Activated CD4-positive, alpha-beta T cell treated with anti-CD3 and anti-CD28 coated beads for 1 hour (primary cell): Measurements from ENCODE around the gene OGFRL1.

Experiments used
- DNase-seq: peaks from one replicate; pipeline ENCODE4 v3.0.0-alpha.2; 2020

OGFRL1 gene

DNA sequence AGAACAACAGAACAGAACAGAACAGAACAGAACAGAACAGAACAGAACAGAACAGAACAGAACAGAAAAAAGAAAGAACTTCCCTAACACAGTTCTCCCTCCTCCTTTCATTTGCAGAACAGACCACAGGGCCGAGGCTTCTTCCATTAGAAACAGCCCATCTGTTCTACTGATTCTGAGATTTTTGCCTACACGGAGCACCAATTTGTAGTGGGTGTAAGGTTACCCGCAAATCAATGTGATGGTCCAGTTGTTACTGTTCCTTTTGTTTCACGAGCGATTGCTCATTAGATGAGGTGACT is 734 bp upstream of the OGFRL1 start:
- no peak for DNase-seq

DNA sequence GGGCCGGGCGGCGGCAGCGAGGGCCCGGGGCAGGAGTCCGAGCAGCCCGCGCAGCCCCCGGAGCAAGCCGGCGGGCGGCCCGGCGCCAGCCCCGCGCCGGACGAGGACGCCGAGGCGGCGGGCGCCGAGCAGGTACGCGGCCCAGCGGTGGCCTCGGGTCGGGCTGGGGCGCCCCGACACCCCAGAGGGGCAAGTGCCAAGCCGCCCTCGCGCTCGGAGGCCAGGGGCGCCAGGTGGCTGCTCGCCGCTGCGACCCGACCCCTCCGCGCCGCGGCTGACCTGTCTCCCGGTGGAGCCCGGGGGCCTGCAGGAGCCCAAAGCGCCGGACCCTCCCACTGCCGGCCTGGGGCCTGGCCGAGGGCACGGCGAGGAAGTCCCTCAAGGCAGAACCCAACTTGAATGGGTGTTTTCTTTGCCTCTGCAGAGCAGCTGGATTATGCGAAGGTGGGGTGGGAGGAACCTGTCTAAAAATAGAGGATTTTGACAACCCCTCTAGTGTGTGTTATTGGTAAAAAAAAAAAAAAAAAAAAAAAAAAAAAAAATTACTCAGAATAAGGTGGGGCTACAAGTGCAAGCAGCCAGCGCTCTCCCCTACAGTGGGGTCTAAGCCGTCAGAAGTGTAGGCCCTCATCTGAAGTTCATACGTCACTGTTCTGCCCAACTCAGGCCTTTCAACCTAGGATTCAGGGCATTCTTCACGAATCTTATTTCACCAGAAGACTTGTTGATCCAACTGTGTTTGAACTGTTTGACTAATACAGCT is 609 bp downstream of the OGFRL1 start:
- DNase-seq = no peak

- no peak for DNase-seq
Measured at GRCh38 chr6:71289802-71290175, 1.2 kb downstream of the OGFRL1 start.

- DNase-seq = no peak
Measured at GRCh38 chr6:71290611-71291010, 2.0 kb downstream of the OGFRL1 start.

DNA sequence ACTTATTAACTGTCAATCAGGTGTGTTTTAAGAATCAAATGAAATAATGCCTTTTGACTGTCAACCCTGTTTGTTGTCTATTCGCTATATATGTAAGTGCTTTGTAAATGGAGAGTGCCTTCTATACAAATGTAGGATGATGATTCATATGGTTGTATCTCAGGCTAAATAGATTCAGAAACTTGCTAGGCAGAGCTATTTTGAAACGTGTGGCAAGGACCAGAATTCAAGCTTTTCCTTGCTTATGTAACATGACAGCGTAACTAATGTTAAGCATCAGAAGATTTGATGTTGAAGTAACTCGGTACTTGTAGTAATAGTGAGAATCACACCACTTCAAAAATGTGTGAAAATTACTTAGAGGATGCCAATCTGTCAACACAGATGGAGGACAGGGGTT is 3.4 kb downstream of the OGFRL1 start:
- DNase-seq = no peak

DNA sequence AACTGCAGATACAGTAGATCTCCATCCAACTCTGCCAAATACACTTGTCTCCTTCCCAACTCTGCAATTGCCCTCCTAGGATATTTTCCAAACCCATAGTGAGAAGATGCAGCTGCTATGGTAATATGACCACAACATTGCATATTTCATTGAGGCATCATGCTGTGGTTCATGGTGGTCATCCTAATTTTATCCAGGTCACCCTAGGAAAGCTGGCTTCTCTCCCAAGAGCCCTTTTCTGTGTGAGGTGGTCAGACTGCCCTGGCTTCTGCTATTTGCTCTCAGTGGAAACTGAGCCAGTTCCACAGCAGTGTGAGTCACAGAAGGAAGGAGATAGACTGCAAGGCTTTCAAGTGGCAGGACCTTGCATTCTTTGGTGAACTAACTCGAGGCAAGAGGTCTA is 5.5 kb downstream of the OGFRL1 start:
- no peak for DNase-seq

DNA sequence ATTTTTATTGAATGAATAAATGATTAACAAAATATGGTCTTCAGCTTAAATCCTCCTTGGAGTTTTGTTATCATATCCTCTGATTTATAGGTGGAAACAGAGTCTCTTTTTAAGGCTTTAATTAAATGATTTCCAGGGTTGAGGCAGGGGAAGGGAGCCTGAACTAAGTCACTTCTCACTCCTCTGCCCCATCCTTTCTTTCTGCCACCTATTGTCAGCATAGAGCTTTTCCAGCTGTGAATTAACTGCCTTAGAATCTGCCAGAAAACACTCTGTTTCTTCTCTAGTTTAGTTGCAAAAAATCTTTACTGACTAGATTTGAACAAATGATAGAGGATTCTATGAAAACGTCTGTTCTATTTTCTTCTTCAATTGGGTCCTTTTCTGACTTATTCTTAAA is 9.8 kb downstream of the OGFRL1 start:
- DNase-seq = no peak

DNA sequence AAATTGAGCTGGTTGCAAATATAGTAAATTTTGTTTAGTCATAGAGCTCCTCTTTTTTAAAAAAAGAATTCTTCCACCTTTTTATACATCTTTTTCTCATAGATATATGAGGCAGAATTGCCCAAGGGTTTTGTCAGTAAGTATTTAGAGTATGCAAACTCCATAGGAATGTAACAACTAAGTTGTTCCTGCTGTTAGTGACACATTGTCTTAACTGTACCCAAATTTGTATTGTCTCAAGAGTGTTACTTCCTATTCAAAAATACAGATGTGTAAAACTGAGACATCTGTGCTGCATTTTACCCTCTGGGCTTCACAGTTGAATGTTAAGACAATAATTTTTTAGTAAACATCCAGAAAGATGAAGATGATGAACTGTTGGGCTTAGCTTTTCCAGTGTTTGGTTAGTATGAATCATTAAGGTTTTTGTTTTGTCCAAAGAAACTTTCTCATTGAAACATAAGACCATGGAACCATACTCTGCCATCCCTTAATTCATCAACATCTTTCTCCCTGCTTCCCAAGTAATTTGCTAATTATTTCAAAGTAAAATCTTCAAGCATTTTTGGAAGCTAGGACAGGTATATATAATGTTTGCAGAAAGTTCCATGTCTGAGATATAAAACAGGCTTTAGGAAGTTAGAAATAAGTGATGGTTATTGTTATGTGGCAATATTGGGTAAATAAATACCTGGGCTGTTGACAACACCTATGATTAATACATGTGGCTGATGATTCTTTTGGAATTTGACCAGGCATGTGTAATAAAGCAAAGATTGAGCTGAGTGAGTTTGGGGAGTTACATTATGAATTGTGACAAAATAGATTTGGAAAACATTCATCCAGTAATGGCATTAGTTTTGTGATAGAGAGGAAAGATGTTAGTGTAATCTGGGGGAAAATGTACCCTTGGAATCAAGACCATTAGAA is 11.2 kb downstream of the OGFRL1 start:
- DNase-seq = no peak

DNA sequence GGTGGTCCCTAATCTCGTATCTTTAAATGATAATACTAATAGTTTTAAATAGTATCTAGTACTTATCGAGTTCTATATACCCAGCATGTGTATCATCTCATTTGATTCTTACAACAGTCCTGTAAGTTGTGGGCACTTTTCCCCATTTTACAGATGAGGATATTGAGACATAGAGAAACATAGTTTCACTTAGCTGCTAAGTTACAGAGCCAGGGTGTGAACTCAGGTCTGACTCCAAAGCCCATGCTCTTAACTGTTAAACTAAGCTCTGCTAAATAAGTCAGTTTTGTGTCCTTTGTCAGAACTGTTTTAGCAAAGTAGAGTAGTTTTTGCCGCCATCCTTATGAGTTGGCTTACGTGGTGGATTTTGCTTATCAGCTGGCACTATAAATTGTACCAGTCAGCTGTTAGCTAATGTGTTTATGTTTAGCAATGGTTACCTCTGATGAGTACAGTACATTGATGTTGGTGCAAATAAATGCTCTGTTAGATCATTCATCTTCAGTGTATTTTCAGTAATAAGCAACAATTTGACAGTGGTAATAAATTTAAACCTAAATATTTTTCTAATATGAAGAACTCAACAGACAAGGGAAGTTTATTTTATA is 12.1 kb downstream of the OGFRL1 start:
- DNase-seq = no peak

DNA sequence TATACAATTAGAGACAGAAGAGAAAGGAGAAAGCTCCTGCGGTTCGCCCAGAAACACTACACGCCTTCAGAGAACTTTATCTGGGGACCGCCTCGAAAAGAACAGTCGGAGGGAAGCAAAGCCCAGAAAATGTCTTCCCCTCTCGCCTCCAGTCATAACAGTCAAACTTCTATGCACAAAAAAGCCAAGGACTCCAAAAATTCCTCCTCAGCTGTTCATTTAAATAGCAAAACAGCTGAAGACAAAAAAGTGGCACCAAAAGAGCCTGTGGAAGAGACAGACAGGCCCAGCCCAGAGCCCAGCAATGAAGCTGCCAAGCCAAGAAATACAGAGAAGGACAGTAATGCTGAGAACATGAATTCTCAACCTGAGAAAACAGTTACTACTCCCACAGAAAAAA is 12.9 kb downstream of the OGFRL1 start:
- DNase-seq = no peak

GRCh38 chr6:71309656-71310055 is 21.0 kb downstream of the OGFRL1 start:
- DNase-seq = no peak

GRCh38 chr6:71310261-71310660 is 21.6 kb downstream of the OGFRL1 start:
- DNase-seq = no peak

DNA sequence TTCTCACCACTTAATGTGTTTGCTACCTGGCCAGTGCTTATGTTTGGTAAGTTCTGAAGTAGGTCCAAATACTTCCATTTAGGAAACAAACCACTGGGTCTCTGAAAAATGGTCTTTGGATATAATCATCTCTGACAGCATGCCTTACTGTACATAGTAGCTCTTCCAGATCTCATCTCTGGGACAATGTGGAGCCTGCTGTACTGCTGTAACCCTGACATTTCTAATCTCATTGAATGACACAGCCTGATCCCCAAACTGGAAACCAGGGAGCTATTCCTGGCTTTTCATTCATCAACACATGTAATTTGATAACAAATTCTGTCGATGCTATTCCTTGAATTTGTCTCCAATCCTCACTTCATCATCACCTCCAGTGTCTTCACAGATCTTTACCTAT is 23.5 kb downstream of the OGFRL1 start:
- no peak for DNase-seq

DNA sequence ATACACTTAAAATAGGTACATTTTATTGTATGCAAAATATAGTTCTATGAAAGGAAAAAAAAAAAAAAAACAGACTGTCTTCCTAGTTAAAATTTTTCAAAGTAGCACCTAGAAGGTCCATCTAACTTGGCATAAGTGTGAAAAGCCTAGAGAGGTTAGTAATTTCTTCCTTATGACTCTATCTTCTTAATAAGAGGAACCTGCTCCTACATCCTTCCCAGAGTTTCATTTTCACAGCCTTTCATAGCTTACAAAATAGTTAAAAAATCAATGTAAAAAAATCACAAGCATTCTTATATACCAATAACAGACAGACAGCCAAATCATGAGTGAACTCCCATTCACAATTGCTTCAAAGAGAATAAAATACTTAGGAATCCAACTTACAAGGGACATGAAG is 28.8 kb downstream of the OGFRL1 start:
- no peak for DNase-seq

GRCh38 chr6:71320041-71320440 is 31.4 kb downstream of the OGFRL1 start:
- DNase-seq = no peak

GRCh38 chr6:71321314-71321713 is 32.7 kb downstream of the OGFRL1 start:
- DNase-seq = no peak

DNA sequence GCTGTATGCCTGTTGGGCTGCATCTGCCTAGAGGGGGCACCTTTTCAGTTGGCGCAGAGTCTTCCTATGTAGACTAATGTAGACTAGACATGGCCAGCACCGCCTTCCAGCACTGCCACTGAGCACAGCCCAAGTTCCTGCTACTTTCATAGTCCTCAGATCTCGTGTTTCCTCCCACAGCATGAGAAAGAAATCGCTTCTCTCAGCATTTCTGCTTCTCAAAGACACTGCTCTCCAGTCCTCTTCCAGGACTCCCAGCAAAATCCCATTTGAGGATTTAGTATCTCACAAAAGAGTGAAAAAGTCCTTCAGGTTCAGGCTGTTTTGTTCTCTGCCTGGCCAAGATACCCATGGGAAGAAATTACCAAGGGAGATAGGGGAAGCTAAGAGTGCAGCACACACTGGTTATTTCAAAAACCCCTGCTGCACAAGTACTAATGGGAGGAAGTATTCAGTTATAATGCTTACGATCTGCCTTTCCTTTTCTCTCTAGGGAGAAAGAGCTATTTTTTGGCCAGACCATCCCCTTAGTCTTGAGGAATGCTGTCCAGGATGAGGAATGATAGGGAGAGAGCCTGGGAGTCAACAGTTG is 35.7 kb downstream of the OGFRL1 start:
- no peak for DNase-seq

- DNase-seq = no peak
Measured at GRCh38 chr6:71326611-71327010, 38.0 kb downstream of the OGFRL1 start.

DNA sequence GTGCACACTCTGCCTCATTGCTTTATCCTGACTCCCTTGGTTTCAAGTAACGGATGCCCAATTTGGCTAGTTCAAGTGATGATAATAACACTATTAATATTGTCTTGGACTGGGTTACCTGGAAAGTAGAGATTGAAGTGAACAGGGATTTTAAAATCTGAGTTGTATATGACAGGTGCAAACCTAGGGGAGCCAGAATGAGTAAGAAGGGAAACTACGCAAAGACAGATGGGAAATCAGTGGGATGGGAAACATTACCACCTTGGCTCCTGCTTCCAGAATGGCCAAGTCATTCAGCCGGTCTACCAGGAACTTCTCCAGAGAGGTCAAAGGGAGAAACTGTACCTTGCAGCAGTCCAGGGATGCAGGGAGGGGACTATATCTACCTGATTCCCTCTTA is 41.9 kb downstream of the OGFRL1 start:
- DNase-seq = no peak

DNA sequence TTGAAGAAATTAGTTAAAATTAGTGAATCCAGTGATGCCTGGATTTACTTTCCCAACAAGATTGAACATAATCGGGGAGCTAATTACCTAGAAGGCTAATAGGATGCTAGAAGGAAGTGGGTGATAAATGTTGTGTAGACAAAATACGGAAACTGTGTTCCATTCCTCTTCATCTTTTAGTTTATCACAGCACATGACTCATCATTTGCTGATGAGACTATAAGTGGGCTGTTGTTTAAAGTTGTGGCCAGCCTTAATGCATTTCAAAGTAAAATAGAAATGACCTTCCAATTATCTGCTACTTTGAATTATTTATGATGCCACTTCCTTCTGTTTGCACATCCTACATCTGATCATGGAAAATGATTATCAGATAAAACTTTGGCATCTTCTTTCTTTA is 43.4 kb downstream of the OGFRL1 start:
- DNase-seq = no peak

DNA sequence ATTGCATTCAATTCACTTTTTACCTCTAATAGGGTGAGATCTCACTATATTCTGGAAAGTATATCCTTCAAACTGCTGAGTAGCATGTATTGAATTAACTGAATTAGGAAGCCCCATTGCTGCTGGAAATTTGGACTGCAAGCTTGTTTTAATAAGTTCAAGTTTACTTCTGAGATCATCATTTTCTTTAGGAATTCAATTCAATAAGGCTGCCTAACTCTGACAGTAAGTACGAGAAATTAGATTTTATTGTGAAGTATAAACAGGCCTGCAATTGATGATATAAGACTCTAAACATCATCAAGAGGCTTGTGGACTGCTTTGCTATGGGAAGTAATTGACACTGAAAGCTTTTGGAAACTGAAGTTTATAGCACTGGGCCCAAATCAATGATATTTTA is 44.4 kb downstream of the OGFRL1 start:
- no peak for DNase-seq

DNA sequence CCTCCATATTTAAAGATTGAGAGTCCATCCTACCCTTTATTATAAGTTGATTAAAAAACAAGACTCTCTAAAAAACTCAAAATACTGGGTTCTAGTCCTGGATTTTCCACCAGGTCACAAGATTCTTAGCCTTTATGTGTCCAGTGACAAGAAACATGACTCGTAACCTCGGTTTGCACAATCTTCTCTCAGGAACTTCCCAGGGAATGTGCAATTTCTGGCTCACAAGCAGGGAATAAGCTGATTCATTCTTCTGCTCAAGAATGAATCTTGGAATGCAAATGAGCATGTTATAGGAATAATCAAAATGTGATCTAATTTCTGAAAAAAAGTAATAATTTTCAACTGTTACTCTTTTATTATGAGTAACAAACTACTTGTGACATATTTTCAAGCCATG is 45.1 kb downstream of the OGFRL1 start:
- no peak for DNase-seq

- DNase-seq = no peak
Measured at GRCh38 chr6:71334768-71335167, 46.2 kb downstream of the OGFRL1 start.

DNA sequence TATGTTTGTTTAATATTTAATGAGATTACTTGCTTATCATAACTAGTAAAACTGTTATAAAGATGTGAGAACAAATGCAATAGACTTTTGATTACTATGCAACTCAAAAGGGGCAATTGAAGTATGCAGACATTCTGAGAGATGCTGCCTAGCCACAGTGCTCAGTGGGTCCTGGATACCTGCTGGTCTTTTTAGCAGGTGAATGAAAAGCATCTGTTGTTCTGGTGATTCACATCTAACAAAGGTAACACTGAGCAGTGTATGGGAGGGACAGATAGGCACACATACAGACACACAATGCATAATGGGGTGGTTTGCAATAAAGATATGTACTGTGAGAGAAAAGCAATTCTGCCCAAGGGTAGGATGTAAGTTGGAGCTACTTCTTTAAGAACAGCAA is 46.9 kb downstream of the OGFRL1 start:
- no peak for DNase-seq
